GM19023 (cell line): ENCODE data around the gene EYS.

ENCODE experiments used
- ATAC-seq: cut with Tn5 transposase; IDR thresholded peaks from one replicate; pipeline ENCODE4 v1.9.1; 2021; ENCODE audit warnings: mild to moderate bottlenecking, moderate library complexity; ENCODE audit not compliant: unreplicated experiment

Gene EYS

DNA sequence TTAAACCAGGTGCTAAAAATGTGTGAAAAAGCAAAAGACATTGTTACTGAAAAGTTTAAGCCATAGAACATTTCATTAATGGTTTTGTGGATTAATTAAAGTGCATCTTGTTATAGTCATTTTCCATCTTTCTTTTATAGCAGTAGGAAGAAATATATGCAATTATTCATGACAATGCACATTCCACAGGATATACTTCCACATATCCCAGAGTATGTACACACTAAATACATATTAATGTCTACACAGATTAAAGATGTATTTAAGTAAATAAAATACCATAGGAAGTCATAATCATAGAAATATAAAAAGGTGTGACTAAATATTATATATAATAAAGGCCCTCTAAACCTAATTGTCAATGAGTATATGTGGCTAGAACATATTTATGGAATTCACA, 1492.7 kb downstream of the EYS start:
- no peak for ATAC-seq

DNA sequence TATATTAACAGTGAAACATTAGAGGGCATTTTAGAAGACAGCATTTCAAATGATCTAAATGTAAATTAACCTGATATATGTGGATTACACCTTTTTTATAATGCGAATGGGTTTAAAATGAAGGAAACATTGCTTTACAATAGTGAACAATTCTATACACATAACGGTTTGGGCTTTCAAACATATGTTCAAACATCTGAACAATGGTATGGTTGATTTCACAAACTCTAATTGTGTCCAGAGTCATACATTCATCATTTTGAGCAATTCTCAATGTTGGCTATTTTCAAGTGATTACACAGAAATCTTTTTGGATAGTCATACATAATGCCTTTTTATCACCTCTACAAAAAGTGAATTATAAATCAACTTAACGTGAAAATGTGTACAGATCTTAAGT, 1493.3 kb downstream of the EYS start:
- no peak for ATAC-seq

DNA sequence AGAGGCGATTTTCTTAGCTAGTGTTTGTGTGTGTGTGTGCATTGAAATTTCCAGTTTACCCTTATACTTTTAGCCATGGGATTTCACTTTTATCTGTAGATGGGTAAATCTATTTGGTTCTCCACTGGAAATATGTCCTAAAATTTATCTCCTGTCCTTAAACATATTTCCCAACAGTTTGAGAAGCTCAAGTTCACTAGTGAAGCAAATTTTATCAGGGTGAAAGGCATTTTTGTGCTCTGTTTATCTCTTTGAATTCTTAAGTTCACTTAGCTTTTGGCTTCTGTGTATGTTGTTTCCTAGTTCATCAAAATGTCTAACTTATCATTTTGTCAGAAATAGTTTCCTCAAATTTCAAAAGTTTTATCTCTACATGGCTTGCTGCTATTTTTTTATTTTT, 1509.8 kb downstream of the EYS start:
- ATAC-seq: no peak

DNA sequence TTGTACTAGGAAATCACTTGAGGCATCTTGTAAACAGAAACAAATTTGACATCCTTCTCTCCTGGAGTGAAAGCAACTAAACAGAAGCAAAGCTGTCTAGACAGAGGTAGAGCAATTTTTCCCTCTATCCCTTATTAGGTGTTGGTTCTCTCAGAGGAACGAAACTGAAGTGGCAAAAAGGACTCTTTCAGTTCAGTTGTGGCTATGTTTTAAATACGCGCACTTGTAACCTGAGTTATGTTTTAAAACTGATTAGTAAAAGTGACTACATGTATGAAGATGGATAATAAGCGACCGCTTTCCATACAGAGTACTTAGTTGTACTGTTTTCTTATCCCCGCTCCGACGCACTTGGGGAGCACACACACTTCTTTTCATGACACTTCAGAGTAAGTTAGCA, 1520.4 kb downstream of the EYS start:
- ATAC-seq: no peak

DNA sequence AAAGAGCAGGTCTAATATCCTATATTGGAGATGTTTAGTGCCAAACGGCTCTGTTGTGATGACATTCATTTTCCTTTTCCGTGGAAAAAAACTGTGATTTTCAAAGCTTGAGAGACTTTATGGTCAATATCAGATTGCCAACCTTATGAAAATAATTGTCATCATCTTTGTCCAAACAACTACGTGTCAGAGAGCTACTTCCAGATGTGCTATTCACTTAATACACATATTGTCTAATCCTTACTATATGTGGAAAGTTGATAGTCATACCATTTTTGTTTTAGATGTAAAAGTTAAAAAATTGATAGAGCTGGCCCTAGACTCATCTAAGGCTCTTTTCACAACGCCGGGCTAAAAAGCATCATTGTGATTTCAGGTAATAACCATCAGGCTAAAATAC, 1521.4 kb downstream of the EYS start:
- ATAC-seq: no peak

DNA sequence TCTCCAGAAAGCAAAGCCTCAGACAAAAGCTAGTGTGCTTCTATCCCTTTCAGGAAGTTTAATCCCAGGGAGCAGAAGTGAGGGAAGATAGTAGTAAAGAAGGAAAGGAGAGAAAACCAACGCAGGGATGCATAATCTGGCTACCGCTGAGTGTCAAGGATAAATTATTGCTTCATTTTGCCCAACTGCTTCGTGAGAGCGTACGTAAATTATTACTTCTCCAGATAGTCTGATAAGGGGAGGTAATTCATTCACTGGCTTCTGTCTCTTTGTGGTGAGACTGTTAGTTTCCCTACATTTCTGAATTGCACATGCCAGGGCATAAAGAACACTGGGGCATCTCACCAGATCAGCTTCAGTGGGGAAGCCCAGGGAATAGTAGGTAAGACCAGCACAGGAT, 1531.7 kb downstream of the EYS start:
- no peak for ATAC-seq

DNA sequence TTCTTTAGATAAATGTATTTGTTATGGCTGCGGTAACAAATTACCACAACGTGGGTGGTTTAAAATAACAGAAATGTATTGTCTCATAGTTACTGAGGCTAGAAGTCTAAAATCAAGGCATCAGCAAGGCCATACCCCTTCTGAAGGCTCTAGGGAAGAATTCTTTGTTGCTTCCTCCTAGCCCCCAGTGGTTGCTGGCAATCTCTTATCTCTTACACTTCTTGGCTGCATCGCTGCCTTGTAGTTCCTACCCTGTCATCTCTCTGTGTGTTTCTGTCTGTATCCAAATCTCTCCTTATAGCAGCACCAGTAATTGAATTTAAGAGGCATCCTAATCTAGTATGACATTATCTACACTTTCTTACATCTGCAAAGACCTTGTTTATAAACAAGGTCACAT, 1536.7 kb downstream of the EYS start:
- no peak for ATAC-seq

DNA sequence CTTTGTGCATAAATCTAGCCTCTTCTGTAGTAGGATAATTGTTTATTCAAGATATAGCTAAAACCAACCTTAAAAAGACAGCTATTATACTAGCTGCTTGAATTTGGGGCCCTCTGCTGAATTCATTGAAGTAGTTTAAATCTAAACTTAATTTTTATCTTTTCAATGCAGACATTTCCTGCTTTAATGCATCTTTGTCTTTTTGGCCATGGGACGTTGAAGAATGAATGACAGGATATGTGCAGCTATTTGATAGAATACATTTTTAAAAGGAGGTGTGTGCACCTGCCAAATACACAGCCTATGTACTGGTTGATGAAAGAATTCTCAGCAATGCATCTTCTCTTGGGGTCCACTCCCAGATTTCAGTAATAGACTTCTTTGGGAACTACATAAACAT, 1546.5 kb downstream of the EYS start:
- no peak for ATAC-seq

DNA sequence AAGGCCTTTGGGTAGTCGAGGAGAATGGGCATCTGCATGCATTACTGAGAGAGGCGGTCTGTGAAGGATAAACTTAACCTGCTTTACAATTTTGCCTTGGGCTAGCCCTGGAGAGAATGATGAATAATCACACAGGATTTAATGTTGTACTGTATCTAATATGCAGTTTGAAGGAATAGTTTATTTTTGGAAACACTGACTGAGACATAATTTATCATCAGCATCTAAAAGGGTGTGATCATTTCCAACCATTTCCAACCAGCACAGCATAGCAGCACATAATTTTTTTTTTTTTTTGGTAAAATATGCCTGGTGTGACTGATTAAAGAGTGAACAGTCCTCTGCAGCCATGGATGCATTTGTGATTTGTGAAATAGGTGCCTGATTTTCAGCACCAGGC, 1552.0 kb downstream of the EYS start:
- no peak for ATAC-seq

DNA sequence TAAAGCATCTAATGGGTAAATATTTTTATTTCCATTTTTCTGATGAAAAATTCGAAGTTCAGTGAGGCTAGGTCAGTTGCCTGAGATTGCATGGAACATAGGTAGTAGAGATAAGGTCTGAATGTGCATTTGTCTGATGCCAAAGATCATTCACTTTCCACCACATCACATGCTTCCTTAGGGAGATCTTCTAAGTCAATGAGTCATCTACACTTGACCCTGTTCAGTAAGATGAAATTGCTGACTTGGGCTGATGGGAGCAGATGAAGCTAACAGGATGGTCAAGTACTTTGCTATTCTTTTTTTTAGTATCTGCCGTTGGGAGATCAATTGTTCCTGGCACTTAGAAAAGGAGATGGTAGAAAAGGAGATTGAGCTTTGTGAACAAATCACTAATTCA, 1560.2 kb downstream of the EYS start:
- no peak for ATAC-seq

DNA sequence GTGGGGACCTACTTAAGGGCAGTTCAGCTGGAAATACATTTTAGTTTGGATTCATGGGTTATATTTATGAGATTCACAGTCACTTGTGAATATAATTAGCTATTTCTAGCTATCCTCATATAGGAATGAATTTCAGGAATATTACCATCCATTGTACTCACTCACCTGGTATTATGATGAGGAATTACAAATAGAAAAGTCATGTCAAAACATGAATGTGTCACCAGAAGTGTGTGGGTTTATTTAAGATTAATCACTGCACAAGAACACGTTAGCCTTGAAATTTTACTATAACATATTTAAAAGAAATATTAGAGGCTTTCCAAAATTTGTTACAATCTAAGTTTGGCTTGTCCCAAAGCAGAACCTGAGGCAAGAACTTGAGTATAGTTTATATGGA, 1560.9 kb downstream of the EYS start:
- ATAC-seq: no peak

DNA sequence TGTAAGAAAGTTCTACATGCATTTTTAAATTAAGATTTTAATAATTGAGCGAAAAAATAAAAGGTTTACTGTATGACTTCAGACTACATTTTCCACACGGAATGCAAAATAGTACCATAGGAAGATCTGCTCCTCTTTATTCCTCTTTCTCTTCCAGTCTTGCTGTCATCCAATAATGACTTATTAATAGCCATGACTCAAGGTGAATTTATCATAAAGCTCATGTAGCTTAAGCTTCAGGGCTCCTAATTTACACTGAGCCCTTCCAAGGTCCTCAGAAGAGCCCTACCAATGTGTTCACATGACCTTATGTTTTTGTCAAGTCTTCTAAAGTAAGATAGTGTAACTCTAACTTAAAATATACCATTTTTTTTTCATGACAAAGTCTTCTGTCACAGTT, 1561.4 kb downstream of the EYS start:
- ATAC-seq: no peak

DNA sequence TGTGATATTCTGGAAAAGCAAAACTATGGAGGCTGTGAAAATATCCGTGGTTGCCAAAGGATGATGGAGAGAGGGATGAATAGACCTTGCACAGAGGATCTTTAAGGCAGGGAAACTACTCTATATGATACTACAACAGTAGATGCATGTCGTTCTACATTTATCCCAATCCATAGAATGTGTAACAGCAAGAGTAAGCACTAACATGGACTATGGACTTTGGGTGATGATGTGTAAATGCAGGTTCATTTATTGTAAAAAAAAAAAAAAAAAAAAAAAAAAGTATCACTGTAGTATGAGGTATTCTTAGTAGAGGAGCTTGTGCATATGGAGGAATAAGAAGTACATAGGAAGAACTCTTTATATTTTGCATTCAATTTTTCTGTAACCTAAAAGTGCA, 1563.9 kb downstream of the EYS start:
- ATAC-seq: no peak

DNA sequence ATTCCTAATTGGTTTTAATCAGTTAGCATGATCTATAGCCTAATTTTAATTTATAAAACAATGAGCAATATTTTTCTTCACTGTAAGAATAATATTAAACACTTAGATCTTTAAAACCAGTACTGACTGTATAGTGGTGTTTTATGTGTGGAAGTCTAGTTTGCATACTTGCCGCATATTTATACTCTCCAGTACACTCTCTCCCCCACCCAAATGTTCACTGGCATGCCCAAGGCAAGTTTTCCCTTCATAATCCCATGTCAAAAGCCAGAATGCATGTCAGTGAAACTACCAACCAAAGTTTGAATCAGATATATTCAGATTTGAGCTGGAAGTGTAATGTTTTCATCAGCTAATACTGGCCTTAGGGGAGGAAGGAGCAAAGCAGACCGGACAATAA, 1565.3 kb downstream of the EYS start:
- ATAC-seq: no peak

DNA sequence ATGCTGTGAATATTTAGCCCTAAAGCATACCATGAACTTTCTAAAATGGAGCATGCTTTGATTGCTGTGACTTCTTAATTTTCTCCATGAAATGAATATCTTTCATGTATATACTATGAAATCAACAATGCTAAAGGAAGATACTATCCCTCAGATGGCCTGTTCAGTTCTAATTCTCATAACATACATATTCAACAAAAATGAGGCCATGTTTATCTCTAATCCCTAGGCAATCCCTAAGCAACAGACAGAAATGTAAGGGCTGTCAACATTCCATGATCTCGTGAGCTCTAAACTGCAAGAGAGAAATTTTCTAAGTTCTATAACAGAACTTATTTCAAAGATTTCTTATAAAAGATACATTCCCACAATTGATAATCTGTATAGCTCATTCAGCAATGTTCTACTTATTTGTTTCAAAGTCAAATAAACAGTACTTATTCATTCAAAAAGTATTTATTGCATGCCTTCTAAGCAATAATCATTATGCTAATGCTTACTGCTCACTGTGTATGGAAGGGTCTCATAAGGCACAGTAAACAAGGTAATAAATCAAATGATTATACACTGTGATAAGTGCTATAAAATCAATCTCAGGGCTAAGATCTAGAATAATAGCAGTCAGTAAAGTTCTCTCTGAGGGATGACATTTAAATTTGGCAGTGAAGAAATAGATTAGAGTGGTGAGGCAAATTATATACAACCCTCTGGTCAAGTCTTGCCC, 1578.6 kb downstream of the EYS start:
- no peak for ATAC-seq

DNA sequence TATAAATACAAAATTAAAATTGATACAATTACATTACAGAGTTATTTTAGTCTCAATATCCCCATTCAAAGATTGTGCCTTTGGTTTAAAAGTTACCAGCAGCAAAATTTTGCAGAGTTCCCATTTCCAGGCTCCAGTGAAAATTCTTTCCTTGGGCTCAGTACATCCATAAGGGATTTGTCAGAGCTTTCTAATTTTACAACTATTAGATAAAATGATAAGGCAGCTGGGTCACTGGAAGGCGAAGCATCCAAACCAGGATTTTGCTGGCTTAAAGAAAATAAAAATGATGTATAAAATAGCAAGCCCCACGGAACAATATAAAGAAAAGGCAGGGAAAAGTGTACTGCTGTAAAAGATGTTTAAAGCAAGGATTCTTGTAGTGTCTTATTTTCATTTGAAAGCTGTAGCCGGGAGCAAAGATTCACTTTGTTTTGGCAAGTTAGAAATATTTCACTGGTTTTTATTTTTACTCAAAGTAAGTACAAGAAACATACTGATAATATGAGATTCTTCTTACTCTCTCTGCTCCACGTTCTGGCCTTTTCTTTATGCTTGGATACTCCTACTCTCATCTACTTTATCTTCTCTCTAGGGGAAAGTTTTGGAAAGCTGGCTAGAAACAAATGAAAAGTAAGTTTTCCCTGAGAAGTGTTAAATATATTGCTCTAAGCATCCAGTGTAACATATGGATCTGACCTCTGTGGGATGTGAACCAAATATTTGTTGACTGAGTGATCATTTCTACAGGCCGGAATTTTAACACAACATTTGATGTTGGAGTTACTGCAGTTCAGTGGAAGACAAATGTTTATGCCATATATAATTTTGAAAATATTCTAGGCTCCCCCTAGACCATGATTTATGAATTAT, 1583.0 kb downstream of the EYS start:
- ATAC-seq: no peak

DNA sequence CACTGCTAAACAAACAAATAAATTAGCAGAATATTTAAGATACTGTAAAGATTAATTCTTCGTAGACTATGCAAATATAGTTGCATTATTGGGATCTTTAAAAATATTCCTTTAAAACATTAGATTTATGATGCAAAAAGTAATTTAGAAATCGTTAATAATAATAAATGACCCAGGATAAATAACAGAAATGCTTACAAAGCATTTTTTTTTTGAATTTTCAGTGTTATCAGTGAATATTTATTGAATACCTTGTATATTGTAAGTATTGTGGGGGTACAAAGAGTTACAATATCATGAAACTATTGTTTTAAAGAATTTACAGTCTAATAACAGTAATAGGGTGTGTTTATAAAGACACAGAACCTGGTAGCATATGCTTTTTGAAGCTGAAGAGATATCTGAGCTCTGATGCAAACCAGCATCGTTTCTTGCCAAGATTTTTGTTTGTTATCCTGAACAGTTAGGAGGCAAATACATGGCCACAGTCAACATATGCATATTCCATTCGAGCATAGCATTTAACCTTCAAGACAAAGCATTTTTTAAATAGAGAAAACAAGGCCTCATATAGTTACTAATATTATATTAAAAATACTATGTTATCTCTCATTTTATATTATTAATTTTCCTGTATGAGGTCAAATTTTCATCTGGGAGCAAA, 1584.2 kb downstream of the EYS start:
- ATAC-seq: no peak

DNA sequence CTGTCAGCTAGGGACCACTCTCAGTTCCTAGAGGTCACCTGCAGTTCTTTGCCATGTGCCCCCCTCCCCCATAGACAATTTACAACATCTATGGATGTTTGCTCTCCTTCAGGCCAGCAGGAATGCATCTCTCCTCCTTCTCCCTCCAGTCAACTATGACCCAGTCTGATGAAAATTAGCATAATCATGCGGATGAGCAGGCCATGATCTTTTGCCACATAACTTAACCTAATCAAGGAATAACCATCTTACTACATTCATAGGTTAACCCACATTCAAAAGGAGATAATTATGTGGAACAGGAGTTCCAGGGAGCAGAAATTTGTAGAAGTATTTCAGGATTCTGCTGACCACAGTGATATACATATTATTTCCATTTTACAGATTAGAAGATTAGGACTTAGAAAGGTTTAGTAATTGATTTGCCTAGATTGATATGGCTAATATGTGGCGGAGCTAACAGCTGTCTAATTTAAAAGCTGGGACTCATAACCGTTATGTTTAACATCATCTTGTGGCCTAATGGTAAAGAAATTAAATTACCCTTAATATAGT, 1585.9 kb downstream of the EYS start:
- no peak for ATAC-seq

DNA sequence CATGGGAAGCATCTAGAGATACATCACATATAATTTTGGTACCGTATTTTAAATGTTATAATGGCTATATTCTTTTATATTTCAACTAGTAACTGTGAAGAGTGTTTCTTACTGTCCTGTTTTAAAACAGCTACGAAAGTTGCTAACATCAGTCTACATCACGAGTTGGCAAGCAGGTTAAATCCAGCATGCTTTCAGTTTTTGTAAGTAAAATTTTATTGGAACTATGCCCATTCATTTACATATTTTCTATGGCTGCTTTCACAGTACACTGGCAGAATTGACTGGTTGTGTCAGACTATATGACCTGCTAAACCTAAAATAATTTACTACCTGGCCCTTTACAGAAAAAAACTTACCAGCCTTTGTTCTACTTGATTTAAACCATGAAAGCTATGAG, 1593.3 kb downstream of the EYS start:
- no peak for ATAC-seq

DNA sequence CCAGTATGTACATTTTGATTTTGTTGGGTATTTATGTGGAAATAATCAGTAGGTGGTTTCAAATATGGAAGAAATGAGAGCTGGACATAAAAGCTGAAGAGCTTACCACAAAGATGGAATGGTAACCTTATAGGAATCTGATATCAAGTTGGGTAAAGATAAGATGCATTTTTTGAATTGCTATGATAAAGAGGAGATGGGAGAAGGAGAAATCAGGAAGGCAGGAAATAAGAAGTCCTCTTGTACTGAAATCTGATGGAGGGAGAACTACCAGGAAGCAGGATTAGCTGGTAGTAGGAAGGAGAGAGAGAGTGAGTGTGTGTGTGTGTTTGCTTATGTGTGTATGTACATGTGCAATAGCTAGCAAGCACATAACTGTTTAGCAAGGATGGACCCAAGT, 1603.0 kb downstream of the EYS start:
- no peak for ATAC-seq

DNA sequence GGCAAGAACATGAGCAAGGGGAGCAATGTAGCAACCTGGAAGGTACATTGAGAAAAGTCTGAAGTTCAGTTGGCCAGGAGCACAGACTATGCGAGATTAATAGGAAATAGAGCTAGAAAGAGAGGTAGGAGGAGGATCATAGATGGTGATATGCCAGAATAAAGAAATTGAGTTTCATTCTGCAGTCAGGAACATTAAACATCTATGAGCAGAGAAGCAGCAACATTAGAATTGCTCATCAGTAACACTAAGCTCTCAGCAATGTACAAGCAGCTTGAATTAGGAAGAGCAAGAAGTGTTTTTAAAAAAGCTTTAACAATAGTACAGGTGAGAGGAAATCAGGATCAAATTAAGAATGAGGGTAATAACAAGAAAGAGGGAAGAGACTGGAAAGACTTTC, 1603.5 kb downstream of the EYS start:
- no peak for ATAC-seq
